TTC549 (cell line): ENCODE measurements around the gene IFT52.
"Not testable (repeated sequence)": the region's sequence is repeated elsewhere in the genome, so short reads cannot be mapped to it uniquely, and the experiment has no call there.

Experiments used
- FAIRE-seq: peaks from 2 replicates; lab custom pipeline; 2012; peaks lifted over from hg19 to GRCh38; lab: Jason Lieb, UNC

Gene IFT52

DNA sequence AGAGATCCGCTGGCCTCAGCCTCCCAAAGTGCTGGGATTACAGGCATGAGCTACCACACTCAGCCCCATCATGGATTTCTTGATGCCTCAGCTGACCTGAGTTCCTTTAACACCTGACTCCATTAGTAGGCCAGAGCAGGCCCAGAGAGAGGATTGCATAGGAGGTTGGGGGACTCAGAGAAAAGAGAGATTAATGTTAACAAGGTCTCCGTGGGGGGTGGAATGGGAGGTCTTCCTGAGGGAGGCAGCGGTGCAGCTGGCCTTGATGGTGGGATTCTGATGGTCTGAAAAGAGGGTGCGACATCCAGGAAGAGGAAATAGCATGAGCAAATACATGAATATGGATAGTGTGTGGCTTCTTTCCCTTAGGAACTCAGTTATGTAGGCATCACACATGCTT is 22.0 kb upstream of the IFT52 start:
- no peak for FAIRE-seq

DNA sequence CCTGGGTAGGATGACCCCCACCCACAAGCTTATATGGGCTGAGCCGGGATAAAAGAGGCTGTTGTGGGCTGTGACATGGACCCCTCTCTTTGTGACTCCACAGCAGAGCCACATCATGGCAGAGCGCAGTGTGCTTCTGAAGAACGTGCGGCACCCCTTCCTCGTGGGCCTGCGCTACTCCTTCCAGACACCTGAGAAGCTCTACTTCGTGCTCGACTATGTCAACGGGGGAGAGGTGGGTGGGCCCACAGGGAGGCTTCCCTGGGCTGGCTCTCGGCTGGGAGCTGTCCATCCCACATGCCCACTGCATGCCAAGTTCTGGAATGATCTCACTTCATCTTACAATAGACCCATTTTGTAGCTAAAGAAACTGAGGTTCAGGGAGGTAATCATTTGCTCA is 21.5 kb upstream of the IFT52 start:
- no peak for FAIRE-seq

DNA sequence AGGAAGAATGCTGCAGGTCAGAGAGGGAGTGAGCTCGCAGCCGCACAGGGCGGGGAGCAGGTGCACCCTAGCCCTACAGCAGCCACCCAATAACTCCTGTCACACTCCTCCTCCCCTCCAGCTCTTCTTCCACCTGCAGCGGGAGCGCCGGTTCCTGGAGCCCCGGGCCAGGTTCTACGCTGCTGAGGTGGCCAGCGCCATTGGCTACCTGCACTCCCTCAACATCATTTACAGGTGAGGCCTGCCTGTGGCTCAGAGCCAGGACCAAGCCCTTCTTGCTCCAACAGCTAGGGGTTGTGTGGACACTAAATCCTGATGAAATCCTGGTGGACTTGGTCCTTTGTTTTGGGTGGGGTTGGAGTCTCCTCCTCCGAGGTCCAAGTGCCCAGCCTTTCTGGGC is 20.2 kb upstream of the IFT52 start:
- FAIRE-seq = no peak

DNA sequence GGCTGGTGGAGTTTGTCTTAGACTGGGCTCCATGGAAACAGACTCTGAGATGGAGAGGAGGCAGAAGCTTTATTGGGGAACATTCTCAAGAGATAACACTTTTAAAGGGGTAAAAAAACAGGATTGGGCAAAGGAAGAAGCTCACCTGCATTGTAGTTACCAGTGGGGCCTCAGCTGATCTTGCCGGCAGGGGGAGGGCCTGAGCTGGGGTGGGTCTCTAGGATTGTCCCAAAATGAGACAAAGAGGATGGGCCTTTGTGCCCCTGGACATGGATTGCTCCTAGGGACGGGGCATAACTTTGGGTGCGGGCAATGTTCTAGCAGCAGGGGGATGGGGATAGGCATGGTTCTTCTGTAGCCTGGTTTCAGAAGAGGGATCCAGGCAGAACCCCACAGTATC is 19.4 kb upstream of the IFT52 start:
- no peak for FAIRE-seq

DNA sequence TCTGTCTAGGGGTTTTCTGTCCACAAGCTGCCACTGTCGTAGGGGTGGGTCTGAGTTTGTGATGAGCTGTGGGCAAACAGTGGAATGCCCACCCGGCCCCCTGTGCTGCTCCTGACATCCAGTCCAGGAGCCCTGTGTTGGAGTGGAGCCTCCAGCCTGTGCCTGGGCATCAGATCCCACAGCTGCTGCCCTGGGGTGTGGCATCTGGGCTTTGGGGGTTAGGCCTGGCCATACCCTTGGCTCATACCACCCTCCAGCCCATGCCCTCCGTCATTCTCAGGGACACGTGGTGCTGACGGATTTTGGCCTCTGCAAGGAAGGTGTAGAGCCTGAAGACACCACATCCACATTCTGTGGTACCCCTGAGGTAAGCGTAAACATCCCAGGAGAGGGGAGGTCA is 19.0 kb upstream of the IFT52 start:
- FAIRE-seq = no peak

DNA sequence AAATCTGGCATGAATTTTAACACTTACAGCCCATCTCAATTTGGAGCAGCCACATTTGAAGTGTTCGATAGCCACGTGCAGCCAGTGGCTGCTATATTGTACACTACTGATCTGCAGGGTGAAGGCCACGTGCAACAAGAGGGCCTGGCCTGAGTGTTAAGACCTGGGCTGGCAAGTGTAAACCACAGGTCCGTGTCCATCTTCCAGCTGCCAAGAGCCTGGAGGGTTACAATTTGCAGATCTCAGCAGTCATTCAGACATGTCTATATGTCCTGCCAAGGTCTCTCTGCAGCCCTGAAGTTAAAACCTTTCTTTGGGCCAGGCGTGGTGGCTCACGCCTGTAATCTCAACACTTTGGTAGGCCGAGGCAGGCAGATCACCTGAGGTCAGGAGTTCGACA is 17.8 kb upstream of the IFT52 start:
- no peak for FAIRE-seq

DNA sequence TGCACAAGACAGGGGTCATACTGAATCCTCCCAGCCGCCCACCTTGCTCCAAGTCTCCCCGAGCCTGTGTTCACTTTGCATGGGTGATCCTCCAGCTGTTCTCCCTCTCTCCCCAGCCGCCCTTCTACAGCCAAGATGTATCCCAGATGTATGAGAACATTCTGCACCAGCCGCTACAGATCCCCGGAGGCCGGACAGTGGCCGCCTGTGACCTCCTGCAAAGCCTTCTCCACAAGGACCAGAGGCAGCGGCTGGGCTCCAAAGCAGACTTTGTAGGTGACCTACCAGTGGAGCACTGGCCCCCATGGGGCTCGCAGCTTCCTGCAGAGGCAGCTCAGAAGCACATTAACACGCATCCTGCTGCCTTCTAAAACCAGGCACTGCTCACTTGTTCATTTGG is 14.6 kb upstream of the IFT52 start:
- FAIRE-seq = no peak

DNA sequence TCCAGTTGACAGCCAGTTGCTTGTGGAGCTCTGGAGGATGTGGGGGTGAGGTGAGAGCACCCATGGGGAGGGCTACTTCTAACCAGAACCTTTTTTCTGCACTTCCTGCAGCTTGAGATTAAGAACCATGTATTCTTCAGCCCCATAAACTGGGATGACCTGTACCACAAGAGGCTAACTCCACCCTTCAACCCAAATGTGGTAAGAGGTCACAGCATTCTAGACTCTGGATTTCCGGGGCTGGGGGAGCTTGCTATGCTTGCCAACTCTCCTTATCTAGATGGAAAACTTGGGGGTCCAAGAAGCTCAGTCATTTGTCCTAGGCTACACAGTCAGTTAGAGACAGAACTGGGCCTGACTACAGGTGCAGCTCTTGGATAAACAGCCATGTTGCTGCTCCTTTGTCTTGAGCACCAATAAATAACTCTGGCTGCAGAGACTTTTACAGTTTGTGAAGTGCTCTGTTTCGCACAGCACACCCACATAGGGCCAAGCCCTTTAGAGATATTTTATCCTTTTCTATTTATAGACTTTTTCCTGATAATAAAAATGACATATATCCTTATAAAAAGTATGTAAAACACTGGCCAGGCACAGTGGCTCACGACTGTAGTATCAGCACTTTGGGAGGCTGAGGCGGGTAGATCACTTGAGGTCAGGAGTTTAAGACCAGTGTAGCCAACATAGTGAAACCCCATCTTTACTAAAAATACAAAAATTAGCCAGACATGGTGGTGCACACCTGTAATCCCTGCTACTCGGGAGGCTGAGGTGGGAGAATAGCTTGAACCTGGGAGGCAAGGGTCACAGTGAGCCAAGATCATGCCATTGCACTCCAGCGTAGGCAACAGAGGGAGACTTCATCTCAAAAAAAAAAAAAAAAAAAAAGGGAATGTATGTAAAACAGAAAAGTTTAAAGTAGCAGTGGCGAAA is 10.6 kb upstream of the IFT52 start:
- no peak for FAIRE-seq

DNA sequence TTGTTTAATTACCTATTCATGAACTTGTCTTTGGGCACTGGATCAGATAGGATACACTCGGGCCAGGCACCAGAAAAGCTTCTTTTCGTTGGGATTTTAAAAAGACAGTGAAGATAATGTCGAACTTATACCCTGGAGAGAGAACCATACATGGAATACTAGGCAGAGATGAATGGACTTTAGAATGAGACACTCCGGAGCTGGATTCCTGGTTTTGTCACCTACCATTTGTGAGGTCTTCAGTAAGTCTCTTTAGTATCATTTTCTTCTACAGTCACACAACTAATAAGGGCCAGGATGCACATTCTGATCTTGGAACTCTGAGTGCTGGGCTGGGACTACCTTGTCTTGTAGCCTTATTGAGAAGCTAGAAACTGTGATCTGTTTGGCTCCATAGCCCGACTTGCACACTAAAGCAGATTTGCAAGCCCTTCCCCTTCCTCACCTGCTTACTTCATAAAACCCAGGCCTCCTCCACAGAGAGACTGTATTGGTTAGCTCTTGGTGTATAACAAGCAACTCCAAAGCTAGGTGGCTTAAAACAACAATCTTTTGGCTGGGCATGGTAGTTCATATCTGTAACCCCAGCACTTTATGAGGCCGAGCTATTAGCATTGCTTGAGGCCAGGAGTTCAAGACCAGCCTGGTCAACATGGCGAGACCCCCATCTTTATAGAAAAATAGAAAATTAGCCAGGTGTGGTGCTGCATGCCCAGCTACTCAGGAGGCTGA is 7.4 kb upstream of the IFT52 start:
- FAIRE-seq = no peak

DNA sequence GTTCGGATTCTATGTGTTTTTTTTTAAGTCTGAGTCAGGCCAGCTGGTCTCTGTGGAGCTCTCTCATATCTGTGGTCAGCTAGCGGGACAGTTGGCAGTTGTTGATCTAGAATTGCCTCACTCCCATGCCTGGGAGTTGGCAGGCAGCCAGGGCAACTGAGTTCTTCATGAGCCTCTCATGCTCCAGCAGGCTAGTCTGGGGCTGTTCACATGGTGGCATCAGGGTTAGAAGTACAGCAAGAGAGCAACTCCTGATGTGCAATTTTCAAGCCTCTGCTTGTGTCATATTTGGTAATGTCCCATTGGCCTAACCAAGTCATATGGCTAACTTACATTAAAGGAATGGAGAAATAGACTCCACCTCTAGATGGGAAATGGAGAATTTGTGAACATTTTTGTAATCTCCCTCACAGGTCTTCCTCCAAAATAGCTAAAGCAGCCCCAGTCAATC is 6.7 kb upstream of the IFT52 start:
- no peak for FAIRE-seq

DNA sequence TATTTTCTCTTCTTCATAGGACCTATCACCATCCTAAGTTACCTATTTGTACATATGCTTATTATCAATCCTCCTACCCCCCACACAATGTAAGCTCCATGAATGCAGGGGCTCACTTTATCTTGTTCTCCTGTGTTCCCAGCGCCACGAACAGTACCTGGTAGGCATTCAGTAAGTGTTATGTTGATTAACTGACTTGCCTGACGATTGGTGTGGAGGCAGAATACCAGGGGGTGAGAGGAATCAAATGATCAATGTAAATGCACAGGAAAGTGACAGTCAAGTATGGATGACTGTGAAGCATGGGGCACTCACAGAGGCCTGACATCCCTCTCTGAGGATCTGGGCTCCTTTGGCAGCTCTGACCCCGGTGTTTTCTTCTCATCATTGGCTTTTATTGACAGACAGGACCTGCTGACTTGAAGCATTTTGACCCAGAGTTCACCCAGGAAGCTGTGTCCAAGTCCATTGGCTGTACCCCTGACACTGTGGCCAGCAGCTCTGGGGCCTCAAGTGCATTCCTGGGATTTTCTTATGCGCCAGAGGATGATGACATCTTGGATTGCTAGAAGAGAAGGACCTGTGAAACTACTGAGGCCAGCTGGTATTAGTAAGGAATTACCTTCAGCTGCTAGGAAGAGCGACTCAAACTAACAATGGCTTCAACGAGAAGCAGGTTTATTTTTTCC is 6.1 kb upstream of the IFT52 start:
- FAIRE-seq = no peak

DNA sequence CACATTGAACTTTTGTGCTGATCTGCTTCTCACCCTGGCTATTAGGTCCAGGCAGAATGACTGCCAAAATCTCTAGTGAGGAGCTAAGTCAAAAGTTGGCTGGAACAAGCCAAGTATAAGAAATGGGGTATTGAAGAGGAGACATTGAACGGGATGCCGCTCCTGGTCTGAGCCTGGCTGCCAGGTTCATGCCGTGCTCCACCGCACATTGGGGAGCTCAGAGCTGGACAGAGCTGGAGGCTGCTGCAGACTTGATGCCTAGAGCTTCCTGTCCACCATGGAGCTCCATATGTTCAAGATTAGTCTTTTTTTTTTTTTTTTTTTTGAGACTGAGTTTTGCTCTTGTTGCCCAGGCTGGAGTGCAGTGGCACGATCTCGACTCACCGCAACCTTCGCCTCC is 4.1 kb upstream of the IFT52 start:
- no peak for FAIRE-seq

DNA sequence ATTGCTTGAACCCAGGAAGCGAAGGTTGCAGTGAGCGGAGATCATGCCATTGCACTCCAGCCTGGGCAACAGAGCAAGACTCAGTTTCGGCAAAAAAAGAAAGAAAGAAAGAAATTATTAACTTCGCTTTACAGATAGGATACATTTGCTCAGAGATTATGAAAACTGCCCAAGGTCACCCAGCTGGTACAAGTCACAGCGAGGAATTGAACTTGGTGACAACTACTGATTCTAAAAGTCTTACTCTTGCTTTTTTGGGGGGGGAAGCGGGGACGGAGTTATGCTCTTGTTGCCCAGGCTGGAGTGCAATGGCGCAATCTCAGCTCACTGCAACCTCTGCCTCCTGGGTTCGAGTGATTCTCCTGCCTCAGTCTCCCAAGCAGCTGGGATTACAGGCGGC is 2.2 kb upstream of the IFT52 start:
- FAIRE-seq = not testable (repeated sequence)

DNA sequence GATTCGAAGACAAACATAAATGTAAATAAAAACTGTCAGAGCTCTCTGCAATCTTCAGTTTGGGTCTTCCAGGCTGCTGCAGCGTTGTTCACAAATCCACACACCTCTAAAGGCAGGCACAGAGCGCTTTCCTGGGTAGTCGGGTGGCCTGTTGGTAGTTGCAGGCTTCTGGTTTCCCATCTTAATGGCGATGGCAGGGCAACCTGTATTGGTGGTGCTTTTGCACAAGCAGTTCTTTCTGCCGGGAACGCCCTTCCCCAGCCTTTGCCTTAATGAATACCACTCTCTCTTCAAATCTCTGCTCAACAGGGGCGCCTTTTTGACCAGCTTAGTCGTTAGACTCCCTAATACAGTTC is 723 bp upstream of the IFT52 start:
- no peak for FAIRE-seq

DNA sequence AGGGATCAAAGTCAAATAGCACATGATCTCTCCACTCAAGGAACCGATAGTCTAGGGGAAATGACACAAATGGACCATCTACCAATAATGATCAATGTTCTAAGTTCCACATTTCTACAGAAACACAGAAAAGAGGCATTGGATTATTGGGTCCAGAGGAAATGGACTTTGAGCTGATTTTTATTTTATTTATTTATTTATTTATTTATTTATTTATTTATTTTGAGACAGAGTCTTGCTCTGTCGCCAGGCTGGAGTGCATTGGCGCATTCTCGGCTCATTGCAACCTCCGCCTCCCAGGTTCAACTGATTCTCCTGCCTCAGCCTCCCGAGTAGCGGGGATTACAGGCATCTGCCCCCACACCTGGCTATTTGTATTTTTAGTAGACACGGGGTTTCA is 11.2 kb downstream of the IFT52 start:
- not testable (repeated sequence) for FAIRE-seq

DNA sequence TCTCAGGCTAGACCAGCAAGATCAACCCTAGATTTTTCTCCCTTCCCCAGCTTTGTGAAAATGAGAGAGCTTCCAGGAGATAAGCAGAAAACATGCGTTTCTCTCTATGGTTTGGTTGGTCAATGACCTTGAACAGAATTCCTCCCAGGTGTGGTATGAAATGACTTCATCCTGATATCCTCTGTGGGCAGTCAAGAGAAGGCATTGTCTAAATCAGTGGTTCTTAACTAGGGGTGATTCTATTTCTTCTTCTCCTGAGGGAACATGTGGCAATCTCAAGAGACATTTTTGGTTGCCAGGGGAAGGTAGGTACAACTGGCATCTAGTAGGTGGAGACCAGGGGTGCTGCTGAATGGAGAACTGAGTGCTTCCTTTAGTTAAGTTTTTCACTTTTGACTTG is 12.4 kb downstream of the IFT52 start:
- FAIRE-seq = no peak

DNA sequence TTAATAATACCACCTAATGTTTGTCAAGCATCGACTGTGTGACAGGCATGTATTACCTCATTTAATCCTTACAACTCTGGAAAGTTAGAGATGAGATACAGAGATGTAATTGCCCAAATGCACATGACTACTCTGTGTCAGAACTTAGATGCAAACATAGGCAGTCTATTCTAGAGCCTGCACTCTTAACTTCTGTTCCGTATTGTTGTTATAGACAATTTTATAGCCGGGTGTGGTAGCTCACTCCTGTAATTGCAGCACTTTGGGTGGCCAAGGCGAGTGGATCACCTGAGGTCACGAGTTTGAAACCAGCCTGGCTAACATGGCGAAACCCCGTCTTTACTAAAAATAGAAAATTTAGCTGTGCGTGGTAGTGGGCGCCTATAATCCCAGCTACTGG is 15.0 kb downstream of the IFT52 start:
- FAIRE-seq = no peak

DNA sequence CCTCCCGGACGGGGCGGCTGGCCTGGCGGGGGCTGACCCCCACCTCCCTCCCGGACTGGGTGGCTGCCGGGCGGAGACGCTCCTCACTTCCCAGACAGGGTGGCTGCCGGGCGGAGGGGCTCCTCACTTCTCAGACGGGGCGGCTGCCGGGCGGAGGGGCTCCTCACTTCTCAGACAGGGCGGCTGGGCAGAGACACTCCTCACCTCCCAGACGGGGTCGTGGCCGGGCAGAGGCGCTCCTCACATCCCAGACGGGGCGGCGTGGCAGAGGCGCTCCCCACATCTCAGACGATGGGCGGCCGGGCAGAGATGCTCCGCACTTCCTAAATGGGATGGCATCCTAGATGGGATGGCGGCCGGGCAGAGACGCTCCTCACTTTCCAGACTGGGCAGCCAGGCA is 16.5 kb downstream of the IFT52 start:
- not testable (repeated sequence) for FAIRE-seq

DNA sequence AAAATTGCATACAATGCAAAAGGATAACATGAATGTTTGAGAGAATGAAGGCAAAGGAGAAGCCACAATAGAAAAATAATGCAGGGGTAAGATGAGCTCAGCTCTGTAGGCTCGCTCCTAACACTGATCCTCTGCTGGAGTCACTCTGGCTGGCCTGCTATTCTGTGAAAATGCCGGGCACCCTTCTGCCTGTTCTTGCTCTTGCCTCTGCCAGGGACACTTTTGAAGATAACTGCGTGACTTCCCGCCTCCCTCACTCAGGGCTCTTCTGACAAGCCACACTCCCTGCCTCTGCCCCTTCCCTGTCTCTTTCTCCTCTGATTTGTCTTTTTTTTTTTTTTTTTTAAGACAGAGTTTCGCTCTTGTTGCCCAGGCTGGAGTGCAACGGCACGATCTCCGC is 40.9 kb downstream of the IFT52 start:
- no peak for FAIRE-seq

DNA sequence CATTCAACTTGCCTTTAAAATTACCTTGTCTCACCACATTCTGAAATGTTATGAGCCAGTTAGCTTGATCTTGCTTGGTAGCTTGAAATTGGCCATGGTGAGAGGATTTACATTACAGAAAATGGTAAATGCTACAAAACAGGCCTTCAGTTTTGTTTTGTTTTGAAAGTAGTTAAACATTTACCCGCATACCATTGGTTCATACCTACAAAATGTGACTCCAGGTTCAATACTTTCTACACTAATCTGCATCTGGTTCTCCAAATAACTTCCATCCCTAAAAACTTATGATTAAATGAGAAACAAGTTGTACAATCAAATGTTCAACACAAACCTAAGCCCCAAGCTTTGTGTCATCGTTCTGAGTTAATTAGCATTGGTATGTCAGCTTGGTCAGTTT is 45.7 kb downstream of the IFT52 start:
- no peak for FAIRE-seq

DNA sequence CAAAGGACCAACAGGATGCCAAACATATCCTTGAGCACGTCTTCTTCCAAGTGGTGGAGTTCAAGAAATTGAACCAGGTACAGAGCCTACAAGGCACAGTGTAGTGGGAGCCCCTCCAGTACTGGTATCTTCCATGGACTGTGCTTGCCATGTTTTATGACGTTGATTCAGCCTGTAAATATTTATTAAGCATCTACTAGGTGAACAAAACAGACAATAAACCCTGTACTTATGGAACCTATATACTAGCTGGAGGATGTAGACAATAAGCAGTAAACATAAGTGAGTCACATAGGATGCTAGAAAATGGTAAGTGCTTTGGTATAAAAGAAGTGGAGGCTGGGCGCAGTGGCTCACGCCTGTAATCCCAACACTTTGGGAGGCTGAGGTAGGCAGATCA is 51.8 kb downstream of the IFT52 start:
- FAIRE-seq = no peak

DNA sequence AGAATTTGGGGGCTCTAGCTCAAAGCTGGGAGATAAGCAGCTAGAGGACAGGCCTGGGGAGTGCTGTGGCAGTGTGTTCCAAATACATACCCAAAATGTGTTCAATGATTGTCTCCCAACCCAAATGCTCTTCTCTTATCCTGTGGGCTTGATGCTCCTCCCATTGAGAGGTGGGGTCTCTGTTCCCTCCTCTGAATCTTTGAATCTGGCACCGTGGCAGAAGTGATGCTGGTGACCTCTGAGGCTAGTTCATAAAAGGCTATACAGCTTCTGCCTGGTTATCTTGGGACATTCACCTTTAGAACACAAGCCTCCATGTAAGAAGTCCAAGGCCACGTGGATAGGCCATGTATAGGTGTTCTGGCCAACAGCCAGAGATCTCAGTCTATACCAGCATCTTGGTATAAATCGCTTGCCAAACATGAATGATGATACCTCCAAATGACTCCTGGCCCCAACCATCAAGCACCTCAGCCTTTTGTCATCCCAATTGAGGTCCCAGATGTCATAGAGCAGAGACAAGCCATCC is 60.3 kb downstream of the IFT52 start:
- FAIRE-seq = no peak

DNA sequence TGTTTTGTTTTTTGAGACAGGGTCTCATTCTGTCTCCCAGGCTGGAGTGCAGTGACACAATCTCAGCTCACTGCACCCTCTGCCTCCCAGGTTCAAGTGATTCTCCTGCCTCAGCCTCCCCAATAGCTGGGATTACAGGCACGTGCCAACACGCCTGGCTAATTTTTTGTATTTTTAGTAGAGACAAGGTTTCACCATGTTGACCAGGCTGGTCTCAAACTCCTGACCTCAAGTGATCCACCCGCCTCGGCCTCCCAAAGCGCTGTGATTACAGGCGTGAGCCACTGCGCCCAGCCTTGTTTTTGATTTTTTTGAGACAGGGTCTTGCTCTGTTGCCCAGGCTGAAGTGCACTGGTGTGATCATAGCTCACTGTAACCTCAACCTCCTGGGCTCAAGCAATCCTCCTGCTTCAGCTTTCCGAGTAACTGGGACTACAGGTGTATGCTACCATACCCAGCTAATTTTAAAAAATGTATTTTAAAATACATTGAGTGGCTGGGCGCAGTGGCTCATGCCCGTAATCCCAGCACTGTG is 61.0 kb downstream of the IFT52 start:
- FAIRE-seq = not testable (repeated sequence)
